ENCODE measurements around the gene GMEB2. TPM values are rescaled to one million over a fixed set of nuclear protein-coding genes. Genes with fewer than 3 reads are reported as not detected.

GMEB2 gene
- total and polyA plus RNA-seq, 10 of the 15 experiments (the other 5 are each of a cell fraction or from before 2014, with no cell fraction given): 0.08 to 15.1 (median 6.9) TPM

- SMC1A ChIA-PET (ENCODE audit: uncharacterized antibody, unreplicated experiment): no interaction called here
- CTCF ChIA-PET: interaction anchor here (1.0 to 3.6 kb wide), 2 partner anchors 39 to 288 kb away, joined by 4 to 24 read pairs; partner anchors contain the start of gene PTK6
- in situ Hi-C loops (cut with MboI): no loop called here
These were observed 50.6 kb downstream of the GMEB2 start for GRCh38 chr20:63576311-63576710.

DNA sequence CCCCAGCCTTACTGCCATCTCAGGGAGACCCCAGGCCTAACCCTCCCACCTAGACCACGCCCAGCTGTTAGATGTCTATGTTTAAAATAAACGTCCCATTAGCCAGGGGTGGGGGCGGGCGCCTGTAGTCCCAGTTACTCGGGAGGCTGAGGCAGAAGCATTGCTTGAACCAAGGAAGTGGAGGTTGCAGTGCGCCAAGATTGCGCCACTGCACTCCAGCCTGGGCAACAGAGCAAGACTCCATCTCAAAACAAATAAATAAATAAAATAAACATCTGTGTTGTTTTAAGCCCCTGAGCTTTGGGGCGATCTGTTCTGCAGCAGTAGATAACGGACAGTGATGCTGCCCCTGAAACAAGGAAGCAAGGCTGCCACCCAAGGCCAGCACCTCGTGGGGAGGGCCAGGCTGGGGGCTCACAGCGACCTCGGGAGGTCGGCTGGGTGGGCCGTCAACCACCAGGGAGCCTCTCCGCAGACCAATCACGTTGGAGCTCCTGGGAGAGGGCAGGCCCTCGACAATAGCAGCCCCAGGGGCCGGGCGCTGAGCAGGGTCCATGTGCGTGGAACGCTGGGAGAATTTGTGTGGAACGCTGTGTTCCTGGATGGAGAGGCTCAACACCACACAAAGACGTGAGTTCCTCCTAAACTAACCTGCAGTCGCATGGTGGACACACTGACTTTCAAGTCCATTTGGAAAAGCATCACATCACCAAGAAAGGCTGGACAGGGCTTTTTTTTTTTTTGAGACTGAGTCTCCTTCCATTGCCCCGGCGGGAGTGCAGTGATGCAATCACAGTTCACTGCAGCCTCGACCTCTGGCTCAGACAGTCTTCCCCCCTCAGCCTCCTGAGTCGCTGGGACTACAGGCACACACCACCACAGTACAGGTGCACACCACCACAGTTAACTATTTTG, 51.8 kb downstream of the GMEB2 start:
- BruUV-seq (replicated peaks): no TSS peak
- H3K79me2 ChIP-seq (ENCODE audit: control insufficient read depth, insufficient read depth, low read length): peaks cover 3% of the 10 kb centered on the region; the same call in 1 of the 2 replicates
- peaks cover 10% of the 10 kb centered on the region for H3K4me1 ChIP-seq (ENCODE audit: control insufficient read depth, insufficient read depth, low read length)
- 63% methylated on average over 28 of the region's 28 CpGs for WGBS (ENCODE audit: insufficient coverage, insufficient replicate concordance, low lambda C conversion rate, missing lambda C conversion rate)
- no peak for DNase-seq (ENCODE audit: low read depth, low spot score)
- no peak overlapping the region; the same call in 1 of the 2 replicates for H3K4me3 ChIP-seq
- H3K4me2 ChIP-seq (ENCODE audit: control insufficient read depth, insufficient read depth): peak overlapping the region; percentile 92
- TF ChIP-seq ZNF274 (IDR thresholded peaks at IDR 0.05; ENCODE audit: insufficient read depth, insufficient read length): no peak
- TF ChIP-seq SUZ12 (IDR thresholded peaks at IDR 0.05; ENCODE audit: unreplicated experiment): no peak
- ChIA-PET CTCF (interaction anchor here (1.0 to 3.0 kb wide), 5 partner anchors 37 to 289 kb away, joined by 3 to 25 read pairs (median 4); partner anchors contain the start of genes PTK6 and TPD52L2), SMC1A (ENCODE audit: uncharacterized antibody, unreplicated experiment) (no interaction called here), POLR2A (interaction anchor here (0.7 to 2.2 kb wide), 4 partner anchors 20 to 83 kb away, joined by 3 to 9 read pairs (median 4); partner anchors contain the start of gene RTEL1), RAD21 (ENCODE audit: unreplicated experiment) (interaction anchor here (1.2 to 2.5 kb wide), 3 partner anchors 37 to 67 kb away, joined by 3 to 30 read pairs (median 10); partner anchors contain the start of gene PTK6)
- FAIRE-seq: no peak
- 0 out of 2 replicates have a peak overlapping the region, but pooled peaks have one; percentile 56 for H3K9ac ChIP-seq (ENCODE audit: control insufficient read depth, insufficient read depth, low read length)
- H4K20me1 ChIP-seq (ENCODE audit: control insufficient read depth, insufficient read depth): no peaks in the 10 kb centered on the region; the same call in 1 of the 2 replicates
- ATAC-seq: no peak
- no peaks in the 10 kb centered on the region for H3K27me3 ChIP-seq (replicated peaks in 1 of 2; ENCODE audit: control insufficient read depth in 2 of 2, insufficient read depth in 2 of 2, low read length in 1 of 2)
- in situ Hi-C loops (cut with MboI) (no loop called here), intact Hi-C loops (cut with micrococcal nuclease; ENCODE audit: unreplicated experiment) (no loop called here)
- H3K27ac ChIP-seq (ENCODE audit: control insufficient read depth, insufficient read depth): no peak overlapping the region
- H2AFZ ChIP-seq (ENCODE audit: control insufficient read depth, low read depth, low read length): no peak overlapping the region
- H3K9me3 ChIP-seq (replicated peaks; ENCODE audit: control insufficient read depth, insufficient read depth, low read length): no peaks in the 10 kb centered on the region
- H3K36me3 ChIP-seq (ENCODE audit: control insufficient read depth in 2 of 2, insufficient read depth in 2 of 2, low read length in 1 of 2): no peaks in the 10 kb centered on the region

More at GRCh38 chr20:63576311-63576710, 50.6 kb downstream of the GMEB2 start:
- intact Hi-C loops (cut with micrococcal nuclease; ENCODE audit: unreplicated experiment): no loop called here
- BruUV-seq (replicated peaks): no TSS peak
- H3K4me3 ChIP-seq: no peak overlapping the region
- POLR2A ChIA-PET: interaction anchor here (0.6 to 1.1 kb wide), 2 partner anchors 13 to 360 kb away, joined by 3 to 4 read pairs; no protein-coding TSS in a partner anchor
- H3K27me3 ChIP-seq (replicated peaks in 1 of 2; ENCODE audit: control insufficient read depth in 2 of 2, insufficient read depth in 2 of 2, low read length in 1 of 2): no peaks in the 10 kb centered on the region
- ATAC-seq (no peak), FAIRE-seq (no peak), DNase-seq (ENCODE audit: low read depth, low spot score) (no peak)
- peaks cover 10% of the 10 kb centered on the region for H3K4me1 ChIP-seq (ENCODE audit: control insufficient read depth, insufficient read depth, low read length)
- H2AFZ ChIP-seq (ENCODE audit: control insufficient read depth, low read depth, low read length): no peak overlapping the region
- H3K27ac ChIP-seq (ENCODE audit: control insufficient read depth, insufficient read depth): no peak overlapping the region
- WGBS (ENCODE audit: insufficient coverage, insufficient replicate concordance, low lambda C conversion rate, missing lambda C conversion rate): 75% methylated on average over 7 of the region's 7 CpGs
- H3K79me2 ChIP-seq (ENCODE audit: control insufficient read depth, insufficient read depth, low read length): peaks cover 3% of the 10 kb centered on the region; the same call in 1 of the 2 replicates
- H3K9ac ChIP-seq (ENCODE audit: control insufficient read depth, insufficient read depth, low read length): no peak overlapping the region
- H3K36me3 ChIP-seq (ENCODE audit: control insufficient read depth in 2 of 2, insufficient read depth in 2 of 2, low read length in 1 of 2): no peaks in the 10 kb centered on the region
- RAD21 ChIA-PET (ENCODE audit: unreplicated experiment): interaction anchor here (1.2 kb wide), 1 partner anchor 38 kb away, joined by 3 read pairs; no protein-coding TSS in a partner anchor
- no peak for TF ChIP-seq CBFB (IDR thresholded peaks at IDR 0.05; ENCODE audit: low read depth)
- TF ChIP-seq SPI1 (IDR thresholded peaks at IDR 0.05; ENCODE audit: borderline replicate concordance, insufficient read depth, low read depth, low read length): no peak
- H3K9me3 ChIP-seq (replicated peaks; ENCODE audit: control insufficient read depth, insufficient read depth, low read length): no peaks in the 10 kb centered on the region
- H4K20me1 ChIP-seq (ENCODE audit: control insufficient read depth, insufficient read depth): no peaks in the 10 kb centered on the region; the same call in 1 of the 2 replicates
- H3K4me2 ChIP-seq (ENCODE audit: control insufficient read depth, insufficient read depth): no peak overlapping the region
